Measurements from ENCODE around the gene NR2E1.

Gene NR2E1

GRCh38 chr6:108123946-108124345 is 41.9 kb upstream of the NR2E1 start:
- peaks cover under 1% of the 10 kb centered on the region for H3K4me1 ChIP-seq (ENCODE audit: insufficient read depth, poor library complexity, severe bottlenecking)
- H3K4me3 ChIP-seq (ENCODE audit: severe bottlenecking): no peak overlapping the region
- H3K36me3 ChIP-seq (ENCODE audit: low read depth): no peaks in the 10 kb centered on the region
- H3K9me3 ChIP-seq (ENCODE audit: severe bottlenecking): no peaks in the 10 kb centered on the region
- peaks cover 12% of the 10 kb centered on the region for H3K27me3 ChIP-seq (ENCODE audit: insufficient read depth, poor library complexity, severe bottlenecking)
- no peak overlapping the region for H3K27ac ChIP-seq (ENCODE audit: poor library complexity, severe bottlenecking)
- no peak for DNase-seq (ENCODE audit: low spot score)
- TF ChIP-seq, protein P1, sequence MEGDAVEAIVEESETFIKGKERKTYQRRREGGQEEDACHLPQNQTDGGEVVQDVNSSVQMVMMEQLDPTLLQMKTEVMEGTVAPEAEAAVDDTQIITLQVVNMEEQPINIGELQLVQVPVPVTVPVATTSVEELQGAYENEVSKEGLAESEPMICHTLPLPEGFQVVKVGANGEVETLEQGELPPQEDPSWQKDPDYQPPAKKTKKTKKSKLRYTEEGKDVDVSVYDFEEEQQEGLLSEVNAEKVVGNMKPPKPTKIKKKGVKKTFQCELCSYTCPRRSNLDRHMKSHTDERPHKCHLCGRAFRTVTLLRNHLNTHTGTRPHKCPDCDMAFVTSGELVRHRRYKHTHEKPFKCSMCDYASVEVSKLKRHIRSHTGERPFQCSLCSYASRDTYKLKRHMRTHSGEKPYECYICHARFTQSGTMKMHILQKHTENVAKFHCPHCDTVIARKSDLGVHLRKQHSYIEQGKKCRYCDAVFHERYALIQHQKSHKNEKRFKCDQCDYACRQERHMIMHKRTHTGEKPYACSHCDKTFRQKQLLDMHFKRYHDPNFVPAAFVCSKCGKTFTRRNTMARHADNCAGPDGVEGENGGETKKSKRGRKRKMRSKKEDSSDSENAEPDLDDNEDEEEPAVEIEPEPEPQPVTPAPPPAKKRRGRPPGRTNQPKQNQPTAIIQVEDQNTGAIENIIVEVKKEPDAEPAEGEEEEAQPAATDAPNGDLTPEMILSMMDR (IDR thresholded peaks at IDR 0.05; ENCODE audit: poor library complexity, severe bottlenecking): no peak
- no peak for ATAC-seq (ENCODE audit: low read depth)

- TF ChIP-seq, protein P1 (IDR thresholded peaks at IDR 0.05; ENCODE audit: poor library complexity, severe bottlenecking): no peak
- H3K9me3 ChIP-seq (ENCODE audit: severe bottlenecking): no peaks in the 10 kb centered on the region
- H3K27ac ChIP-seq (ENCODE audit: poor library complexity, severe bottlenecking): no peak overlapping the region
- H3K36me3 ChIP-seq (ENCODE audit: low read depth): no peaks in the 10 kb centered on the region
- peaks cover 3% of the 10 kb centered on the region for H3K27me3 ChIP-seq (ENCODE audit: insufficient read depth, poor library complexity, severe bottlenecking)
- H3K4me1 ChIP-seq (ENCODE audit: insufficient read depth, poor library complexity, severe bottlenecking): no peaks in the 10 kb centered on the region
- H3K4me3 ChIP-seq (ENCODE audit: severe bottlenecking): no peak overlapping the region
- ATAC-seq (ENCODE audit: low read depth): no peak
- DNase-seq (ENCODE audit: low spot score): no peak
These were observed 38.8 kb upstream of the NR2E1 start for GRCh38 chr6:108127056-108127455.

DNA sequence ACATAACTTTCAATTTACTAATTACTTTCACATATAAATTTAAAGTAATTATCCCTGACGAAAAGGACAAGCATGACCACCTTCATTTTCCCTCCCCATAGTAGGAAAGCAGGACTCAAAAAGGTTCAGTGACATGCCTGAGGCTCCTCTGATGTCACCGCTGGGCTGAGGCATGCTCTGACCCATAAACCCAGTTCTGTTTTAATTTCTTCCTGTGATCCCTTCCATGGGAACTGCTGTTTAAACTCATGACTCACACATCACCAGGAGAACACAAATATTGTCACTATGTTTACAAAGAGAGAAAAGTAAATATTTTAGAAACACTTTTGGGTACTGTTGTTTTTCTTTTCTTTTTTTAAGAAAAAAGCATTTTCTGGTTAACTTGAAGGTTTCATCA is 38.0 kb upstream of the NR2E1 start:
- Histone ChIP-seq H3K36me3 (ENCODE audit: low read depth) (no peaks in the 10 kb centered on the region), H3K4me3 (ENCODE audit: severe bottlenecking) (no peak overlapping the region), H3K27ac (ENCODE audit: poor library complexity, severe bottlenecking) (no peak overlapping the region), H3K4me1 (ENCODE audit: insufficient read depth, poor library complexity, severe bottlenecking) (no peaks in the 10 kb centered on the region), H3K9me3 (ENCODE audit: severe bottlenecking) (no peaks in the 10 kb centered on the region), H3K27me3 (ENCODE audit: insufficient read depth, poor library complexity, severe bottlenecking) (peaks cover 2% of the 10 kb centered on the region)
- DNase-seq (ENCODE audit: low spot score) (no peak), ATAC-seq (ENCODE audit: low read depth) (no peak)
- TF ChIP-seq, protein P1 (IDR thresholded peaks at IDR 0.05; ENCODE audit: poor library complexity, severe bottlenecking): no peak

GRCh38 chr6:108130262-108130661 is 35.6 kb upstream of the NR2E1 start:
- peaks cover 3% of the 10 kb centered on the region for H3K4me1 ChIP-seq (ENCODE audit: insufficient read depth, poor library complexity, severe bottlenecking)
- no peaks in the 10 kb centered on the region for H3K36me3 ChIP-seq (ENCODE audit: low read depth)
- H3K27ac ChIP-seq (ENCODE audit: poor library complexity, severe bottlenecking): no peak overlapping the region
- DNase-seq (ENCODE audit: low spot score) (no peak), ATAC-seq (ENCODE audit: low read depth) (no peak)
- TF ChIP-seq, protein P1 (IDR thresholded peaks at IDR 0.05; ENCODE audit: poor library complexity, severe bottlenecking): no peak
- H3K9me3 ChIP-seq (ENCODE audit: severe bottlenecking): no peaks in the 10 kb centered on the region
- no peaks in the 10 kb centered on the region for H3K27me3 ChIP-seq (ENCODE audit: insufficient read depth, poor library complexity, severe bottlenecking)
- no peak overlapping the region for H3K4me3 ChIP-seq (ENCODE audit: severe bottlenecking)

DNA sequence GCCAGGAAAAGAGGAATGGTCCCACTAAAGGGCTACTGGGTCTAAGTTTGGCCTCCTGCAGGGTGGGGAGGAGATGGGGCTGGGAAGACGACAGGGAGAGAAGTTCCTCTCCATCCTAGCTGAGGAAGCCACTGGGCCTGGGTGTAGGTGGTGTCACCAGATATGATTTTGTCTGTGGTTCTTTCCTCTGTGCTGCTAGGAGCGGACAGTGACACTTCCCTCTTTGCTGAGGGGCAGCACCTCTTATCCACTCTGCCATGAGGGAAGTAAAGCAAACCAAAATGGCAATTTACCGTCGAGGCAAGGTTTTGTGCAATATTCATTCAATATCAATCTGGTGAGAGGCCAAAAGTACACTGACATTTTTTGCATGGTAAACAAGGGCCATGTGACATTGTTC is 33.0 kb upstream of the NR2E1 start:
- ATAC-seq (ENCODE audit: low read depth): no peak
- H3K4me3 ChIP-seq (ENCODE audit: severe bottlenecking): no peak overlapping the region
- H3K27me3 ChIP-seq (ENCODE audit: insufficient read depth, poor library complexity, severe bottlenecking): no peaks in the 10 kb centered on the region
- no peaks in the 10 kb centered on the region for H3K36me3 ChIP-seq (ENCODE audit: low read depth)
- TF ChIP-seq, protein P1 (IDR thresholded peaks at IDR 0.05; ENCODE audit: poor library complexity, severe bottlenecking): no peak
- H3K27ac ChIP-seq (ENCODE audit: poor library complexity, severe bottlenecking): no peak overlapping the region
- H3K9me3 ChIP-seq (ENCODE audit: severe bottlenecking): no peaks in the 10 kb centered on the region
- H3K4me1 ChIP-seq (ENCODE audit: insufficient read depth, poor library complexity, severe bottlenecking): peaks cover 3% of the 10 kb centered on the region
- no peak for DNase-seq (ENCODE audit: low spot score)
